IPS-NIHi7 (cell line): Measurements from ENCODE around the gene COPZ2.
A peak's percentile ranks its signal among the peaks of the same experiment; 100 is the strongest.
"Not testable (repeated sequence)": the region's sequence is repeated elsewhere in the genome, so short reads cannot be mapped to it uniquely, and the experiment has no call there.

ENCODE experiments used
- DNase-seq: peaks from one replicate; pipeline ENCODE4 v3.0.0; 2012; ENCODE audit warnings: mixed read lengths; ENCODE audit errors: extremely low spot score

Gene COPZ2, protein sequence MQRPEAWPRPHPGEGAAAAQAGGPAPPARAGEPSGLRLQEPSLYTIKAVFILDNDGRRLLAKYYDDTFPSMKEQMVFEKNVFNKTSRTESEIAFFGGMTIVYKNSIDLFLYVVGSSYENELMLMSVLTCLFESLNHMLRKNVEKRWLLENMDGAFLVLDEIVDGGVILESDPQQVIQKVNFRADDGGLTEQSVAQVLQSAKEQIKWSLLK

DNA sequence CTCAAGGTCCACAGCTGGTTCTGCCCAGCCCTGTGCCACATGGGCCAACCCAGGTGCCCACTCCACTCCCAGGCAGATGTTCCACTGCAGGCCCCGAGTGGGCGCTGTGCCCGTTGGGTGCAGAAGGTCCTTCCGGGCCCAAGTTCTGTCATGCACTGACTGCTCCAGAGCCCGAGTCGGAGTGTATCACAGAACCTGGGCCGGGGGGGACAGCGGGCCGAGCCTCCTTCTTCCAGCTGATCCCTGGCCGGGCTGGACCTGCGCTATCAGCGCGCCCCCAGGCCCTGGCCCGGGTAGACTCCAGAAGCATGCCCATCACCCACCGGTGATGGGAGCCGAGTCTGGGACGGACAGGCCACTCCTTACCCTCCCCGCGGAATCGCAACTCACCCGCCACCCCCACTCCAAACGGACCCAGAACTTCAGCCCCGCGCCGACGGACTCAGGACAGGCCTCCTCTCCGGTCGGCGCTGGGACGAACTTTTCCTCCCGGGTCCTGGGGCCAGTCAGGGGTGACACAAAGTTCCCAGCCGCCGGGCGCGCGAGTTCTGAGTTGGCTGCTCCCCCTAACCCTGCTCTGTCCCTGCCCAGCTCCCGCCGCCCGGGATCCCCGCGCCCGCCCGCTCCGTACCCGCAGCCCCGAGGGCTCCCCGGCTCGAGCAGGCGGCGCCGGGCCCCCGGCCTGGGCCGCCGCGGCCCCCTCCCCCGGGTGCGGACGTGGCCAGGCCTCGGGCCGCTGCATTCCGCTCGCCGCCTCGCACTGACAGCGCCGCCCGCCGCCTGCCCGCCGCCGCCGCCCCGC is at the start of gene COPZ2:
TSS of gene COPZ2 (minus strand) at position 762 of the 802 bp plus-strand sequence. CDS start at position 742, 20 bp downstream.
- DNase-seq = no peak

DNA sequence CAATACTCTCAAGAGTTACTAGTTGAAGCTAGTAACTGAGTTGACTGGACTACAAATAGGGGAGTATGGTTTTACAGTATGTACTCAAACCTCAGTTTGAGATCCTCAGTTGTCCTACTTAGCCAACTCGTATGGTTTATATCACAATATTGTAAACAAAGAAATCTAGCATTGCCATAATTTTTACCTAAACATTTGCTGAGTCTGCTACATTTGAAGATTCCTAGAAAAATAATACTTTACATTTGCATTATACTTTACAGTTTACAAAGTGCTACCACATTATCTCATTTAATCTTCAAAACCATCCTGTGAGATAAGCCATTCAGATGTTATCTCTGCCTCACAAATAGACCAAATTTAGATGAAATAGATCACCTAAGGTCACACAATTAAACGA is 47.3 kb upstream of the COPZ2 start:
- DNase-seq = no peak

DNA sequence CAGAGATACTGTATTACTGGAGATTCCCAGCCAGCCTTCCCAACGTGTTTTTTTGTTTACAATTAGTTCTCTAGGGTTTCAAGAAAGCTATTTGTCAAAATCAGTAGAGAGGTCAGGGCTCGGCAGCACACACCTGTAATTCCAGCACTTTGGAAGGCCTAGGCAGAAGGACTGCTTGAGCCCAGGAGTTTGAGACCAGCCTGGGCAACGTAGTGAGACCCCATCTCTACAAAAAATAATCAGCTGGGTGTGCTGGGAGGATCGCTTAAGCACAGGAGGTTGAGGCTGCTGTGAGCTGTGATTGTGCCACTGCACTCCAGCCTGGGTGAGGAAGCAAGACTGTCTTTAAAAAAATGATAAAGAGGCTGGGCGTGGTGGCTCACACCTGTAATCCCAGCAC is 44.3 kb upstream of the COPZ2 start:
- no peak for DNase-seq

DNA sequence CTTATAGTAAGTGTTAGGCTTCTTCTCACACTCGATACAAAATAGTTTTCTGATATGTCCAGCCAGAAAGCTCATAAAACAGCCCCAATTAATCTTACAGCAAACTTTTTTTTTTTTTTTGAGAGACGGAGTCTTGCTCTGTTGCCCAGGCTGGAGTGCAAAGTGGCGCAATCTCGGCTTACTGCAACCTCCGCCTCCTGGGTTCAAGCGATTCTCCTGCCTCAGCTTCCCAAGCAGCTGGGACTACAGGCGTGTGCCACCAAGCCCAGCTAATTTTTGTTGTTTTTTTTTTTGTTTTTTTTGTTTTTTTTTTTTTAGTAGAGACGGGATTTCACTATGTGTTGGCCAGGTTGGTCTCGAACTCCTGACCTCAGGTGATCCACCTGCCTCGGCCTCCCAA is 39.6 kb upstream of the COPZ2 start:
- DNase-seq = not testable (repeated sequence)

DNA sequence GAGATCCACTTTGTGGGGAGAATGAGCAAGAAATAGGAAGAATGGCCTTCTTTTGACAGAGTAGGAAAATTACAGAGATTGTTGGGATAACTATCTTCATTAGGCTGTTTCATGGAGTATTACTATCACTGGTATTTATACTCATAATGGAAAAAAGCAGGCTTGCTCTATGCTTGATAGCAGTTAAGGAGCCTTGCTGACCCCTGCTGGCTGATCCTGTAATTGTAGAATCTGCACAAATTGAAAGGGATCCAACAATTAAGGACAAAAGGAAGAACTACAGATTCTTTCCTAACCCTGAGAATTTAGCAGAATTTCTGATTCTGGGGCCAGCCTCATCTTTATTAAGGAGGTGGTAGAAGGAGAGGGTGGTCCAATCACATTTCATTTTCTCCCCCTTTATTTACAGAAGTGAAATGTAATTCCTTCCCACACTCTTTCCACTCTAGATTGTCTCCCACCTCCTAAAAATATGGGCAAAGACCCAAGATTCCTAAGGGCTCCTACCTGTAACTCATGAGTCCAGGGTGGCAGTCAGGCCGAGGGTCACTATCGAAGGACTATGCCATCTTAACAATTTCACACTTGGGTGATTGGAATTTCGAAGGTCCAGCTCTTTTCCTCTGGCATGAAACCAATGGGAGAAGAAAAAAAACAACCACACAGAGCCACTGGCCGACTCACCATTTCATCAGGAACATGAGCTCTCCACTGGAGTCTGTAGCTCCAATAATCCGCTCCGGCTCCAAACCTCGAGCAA is 36.9 kb upstream of the COPZ2 start:
- DNase-seq = peak; percentile 49

DNA sequence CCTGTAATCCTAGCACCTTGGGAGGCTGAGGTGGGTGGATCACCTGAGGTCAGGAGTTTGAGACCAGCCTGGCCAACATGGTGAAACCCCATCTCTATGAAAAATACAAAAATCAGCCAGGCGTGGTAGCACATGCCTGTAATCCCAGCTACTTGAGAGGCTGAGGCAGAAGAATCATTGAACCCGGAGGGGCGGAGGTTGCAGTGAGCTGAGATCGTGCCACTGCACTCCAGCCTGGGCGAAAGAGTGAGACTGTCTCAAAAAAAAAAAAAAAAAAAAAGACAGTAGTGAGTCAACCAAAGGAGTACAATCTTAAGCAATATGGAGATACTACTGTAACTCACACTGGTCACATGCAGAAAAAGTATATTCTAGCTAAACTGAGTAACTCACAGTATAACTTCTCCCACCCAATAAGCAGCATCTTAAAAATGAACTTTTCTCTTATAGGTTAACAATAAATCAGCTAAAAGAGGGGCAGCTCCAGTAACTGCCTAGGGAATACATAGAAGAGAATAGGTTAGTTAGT is 36.0 kb upstream of the COPZ2 start:
- DNase-seq = not testable (repeated sequence)

DNA sequence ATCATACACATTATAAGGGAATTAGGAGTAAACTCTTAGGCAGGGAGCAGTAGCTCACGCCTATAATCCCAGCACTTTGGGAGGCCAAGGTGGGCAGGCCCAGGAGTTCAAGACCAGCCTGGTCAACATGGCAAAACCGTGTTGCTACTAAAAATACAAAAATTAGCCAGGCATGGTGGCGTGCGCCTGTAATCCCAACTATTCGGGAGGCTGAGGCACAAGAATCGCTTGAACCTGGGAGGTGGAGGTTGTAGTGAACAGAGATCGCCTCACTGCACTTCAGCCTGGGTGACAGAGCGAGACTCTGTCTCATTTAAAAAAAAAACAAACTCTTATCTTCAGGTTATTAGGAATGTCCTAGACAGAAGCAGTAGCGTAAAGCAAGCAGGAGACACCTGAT is 35.2 kb upstream of the COPZ2 start:
- DNase-seq = not testable (repeated sequence)

DNA sequence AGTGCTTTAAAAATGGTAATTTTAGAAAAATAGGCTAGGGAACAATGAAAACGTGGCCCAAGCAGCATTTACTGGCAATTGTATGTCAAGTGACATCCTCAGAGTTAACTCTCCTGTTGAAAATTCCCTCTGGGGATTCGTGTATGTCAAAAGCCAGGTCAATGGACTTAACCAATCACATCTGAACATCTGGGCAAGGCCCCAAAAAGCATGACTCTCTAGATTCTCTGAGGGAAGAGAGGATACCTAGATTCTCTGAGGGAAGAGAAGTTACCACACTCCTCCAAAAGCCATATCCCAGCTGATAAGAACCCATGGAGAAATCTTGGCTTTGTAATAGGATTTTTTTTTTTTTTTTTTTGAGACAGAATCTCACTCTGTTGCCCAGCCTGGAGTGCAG is 34.1 kb upstream of the COPZ2 start:
- no peak for DNase-seq

DNA sequence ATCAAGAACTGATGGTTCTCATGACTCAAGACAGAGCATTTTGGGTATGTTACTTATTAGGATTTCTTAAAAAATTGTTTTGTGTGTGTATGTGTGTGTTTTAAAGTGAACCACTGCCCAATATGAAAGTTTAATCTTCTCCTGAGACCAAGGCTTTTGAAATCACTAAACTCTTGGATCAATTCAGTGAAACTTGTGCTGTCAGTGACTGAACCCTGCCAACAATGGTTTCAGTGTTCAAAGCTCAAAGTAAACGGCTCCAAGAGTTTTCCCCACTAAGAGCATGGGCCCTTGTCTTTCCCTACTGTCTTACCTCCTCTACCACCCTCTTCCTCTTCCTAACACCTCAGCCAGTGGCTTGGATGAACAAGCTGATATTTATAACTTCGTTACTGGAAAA is 32.6 kb upstream of the COPZ2 start:
- DNase-seq = no peak

DNA sequence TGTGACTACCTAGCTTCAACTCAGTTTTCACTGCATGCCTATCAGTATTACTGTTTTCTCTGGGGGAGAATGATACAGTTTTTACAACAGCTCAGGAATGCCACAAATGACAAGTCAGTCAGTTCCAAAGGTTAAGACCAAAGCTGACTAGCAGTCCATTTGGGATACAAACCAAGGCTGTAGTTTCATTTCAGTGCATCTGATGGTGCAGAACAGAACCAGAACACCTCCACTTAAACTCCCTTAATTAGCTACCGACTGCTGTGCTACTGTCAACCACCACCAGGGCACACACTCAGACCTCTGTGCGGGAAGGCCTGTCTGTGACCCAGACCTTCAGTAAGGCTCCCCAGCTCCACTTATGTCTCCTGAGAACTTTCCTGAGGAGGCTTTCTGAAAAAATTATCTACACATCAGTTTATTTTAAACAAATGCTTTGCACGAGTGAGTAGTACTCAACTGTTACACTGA is 30.9 kb upstream of the COPZ2 start:
- DNase-seq = peak; percentile 60

DNA sequence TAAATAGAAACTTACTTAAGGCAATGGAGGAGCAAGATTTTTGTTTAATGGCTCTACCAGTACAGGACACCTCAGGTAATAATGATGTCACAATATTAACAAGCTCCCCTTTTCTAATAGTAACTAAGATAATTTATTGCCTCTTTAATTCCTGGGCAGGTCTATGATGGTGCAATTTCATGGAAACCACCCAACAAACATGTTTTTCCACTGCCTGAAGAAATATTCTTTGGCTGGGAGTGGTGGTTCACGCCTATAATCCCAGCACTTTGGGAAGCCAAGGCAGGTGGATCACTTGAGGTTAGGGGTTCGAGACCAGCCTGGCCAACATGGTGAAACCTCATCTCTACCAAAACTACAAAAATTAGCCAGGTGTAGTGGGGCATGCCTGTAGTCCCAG is 30.2 kb upstream of the COPZ2 start:
- DNase-seq = not testable (repeated sequence)

DNA sequence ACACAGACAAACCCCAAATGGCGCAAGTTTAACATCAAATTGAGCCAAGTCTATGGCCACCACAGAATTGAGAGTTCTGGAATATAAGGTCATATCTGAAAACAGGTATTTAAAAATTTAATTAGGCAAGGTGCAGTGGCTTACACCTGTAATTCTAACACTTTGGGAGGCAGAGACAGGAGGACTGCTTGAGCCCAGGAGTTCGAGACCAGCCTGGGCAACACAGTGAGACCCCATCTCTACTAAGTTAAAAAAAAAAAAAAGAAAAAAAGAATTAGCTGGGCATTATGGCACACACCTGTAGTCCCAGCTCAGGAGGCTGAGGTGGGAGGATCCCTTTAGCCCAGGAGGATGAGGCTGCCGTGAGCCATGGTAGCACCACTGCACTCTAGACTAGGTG is 29.6 kb upstream of the COPZ2 start:
- DNase-seq = no peak

DNA sequence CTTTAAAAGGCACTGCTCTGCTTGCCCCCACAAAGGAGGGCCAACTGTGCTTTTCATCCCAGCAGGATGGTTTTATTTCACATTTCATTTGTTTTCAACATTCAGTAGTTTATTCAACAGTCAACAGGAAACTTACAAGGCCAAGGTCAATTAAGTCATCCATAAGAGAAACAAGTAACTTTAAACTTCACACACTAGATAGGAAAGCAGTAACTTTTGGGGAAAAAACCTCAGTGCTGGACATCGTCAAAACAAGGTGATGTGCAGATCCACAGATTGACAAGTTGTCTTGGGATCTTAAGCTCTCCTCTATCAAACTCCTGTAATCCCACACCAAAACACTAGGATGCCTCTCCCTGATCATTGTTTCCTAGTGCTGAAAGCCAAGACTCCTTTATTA is 29.1 kb upstream of the COPZ2 start:
- no peak for DNase-seq

DNA sequence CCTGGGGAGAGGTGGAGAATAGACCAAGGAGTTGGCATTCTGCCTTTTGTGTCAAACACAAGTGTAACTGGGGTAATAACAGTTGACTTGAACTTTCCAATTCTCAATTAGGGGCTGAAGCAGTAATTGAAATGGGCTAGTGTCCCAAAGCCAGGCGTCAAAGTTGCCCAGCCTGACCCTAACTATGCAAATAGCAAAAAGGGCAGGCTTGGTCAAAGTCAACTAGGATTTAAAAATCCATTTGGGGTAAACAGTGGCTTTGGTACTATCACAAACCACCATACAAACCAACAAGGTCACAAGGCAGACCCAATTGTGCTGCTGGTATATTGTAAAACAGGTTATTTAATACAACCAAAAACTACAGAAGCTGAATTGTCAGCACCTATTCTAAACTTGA is 28.6 kb upstream of the COPZ2 start:
- DNase-seq = no peak

DNA sequence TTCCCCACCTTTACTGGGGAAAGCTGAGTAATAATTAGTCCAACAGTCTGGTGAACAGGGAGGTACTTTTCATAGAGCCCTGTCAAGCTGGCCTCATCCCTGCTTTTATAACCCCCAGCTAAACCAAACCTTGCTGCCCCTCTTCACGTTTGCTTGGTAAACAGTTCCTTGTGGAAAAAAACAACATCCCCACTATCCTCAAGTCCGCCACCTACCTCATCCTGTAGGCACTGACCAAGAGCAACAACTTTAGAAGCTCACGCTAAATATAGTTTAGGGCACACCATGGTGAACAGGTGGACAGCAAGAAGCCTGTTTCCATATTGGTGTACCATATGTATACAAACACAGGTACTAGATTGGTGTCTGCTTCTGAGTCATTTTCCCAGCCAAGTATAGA is 27.0 kb upstream of the COPZ2 start:
- DNase-seq = no peak

DNA sequence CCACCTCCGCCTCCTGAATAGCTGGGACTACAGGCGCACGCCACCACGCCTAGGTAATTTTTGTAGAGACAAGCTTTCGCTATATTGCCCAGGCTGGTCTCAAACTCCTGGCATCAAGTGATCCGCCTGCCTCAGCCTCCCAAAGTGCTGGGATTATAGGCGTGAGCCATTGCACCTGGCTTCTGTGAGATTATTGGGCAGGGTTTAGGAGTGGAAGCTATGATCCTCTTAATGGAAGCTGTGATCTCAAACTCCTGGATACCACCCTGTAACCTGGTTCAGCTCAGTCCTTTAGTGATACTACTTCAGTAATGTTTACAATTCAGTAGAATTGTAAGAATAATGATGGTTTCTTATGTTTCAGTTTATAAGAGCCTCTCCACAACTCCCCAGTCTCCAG is 24.7 kb upstream of the COPZ2 start:
- no peak for DNase-seq

DNA sequence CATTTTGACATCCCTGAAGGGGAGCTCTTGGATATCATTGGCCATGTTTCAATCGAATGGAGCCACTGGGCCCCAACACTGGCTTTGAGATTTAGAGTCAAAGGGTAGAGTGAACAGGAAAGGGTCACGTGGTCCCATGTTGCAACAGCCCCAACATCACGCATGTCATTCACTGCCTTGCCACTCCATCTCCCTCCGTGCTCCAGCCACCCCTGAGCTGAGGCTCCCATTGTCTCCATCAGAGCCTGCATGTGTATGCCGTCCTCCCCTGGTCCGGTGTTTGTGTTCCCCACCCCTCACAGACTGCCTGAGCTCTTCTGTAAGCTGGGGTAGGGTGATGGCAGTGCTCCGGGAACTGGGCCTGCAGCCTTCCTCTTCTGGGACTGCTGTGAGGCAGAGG is 22.7 kb upstream of the COPZ2 start:
- DNase-seq = no peak

DNA sequence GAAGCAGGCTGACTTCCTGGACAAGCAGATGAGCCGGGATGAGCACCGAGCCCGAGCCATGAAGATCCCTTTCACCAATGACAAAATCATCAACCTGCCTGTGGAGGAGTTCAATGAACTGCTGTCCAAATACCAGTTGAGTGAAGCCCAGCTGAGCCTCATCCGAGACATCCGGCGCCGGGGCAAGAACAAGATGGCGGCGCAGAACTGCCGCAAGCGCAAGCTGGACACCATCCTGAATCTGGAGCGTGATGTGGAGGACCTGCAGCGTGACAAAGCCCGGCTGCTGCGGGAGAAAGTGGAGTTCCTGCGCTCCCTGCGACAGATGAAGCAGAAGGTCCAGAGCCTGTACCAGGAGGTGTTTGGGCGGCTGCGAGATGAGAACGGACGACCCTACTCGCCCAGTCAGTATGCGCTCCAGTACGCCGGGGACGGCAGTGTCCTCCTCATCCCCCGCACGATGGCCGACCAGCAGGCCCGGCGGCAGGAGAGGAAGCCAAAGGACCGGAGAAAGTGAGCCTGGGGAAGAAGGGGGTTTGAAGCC is 21.6 kb upstream of the COPZ2 start:
- DNase-seq = no peak

DNA sequence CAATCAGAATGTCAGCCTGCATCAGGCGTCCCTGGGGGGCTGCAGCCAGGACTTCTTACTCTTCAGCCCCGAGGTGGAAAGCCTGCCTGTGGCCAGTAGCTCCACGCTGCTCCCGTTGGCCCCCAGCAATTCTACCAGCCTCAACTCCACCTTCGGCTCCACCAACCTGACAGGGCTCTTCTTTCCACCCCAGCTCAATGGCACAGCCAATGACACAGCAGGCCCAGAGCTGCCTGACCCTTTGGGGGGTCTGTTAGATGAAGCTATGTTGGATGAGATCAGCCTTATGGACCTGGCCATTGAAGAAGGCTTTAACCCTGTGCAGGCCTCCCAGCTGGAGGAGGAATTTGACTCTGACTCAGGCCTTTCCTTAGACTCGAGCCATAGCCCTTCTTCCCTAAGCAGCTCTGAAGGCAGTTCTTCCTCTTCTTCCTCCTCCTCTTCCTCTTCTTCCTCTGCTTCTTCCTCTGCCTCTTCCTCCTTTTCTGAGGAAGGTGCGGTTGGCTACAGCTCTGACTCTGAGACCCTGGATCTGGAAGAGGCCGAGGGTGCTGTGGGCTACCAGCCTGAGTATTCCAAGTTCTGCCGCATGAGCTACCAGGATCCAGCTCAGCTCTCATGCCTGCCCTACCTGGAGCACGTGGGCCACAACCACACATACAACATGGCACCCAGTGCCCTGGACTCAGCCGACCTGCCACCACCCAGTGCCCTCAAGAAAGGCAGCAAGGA is 21.0 kb upstream of the COPZ2 start:
- no peak for DNase-seq

DNA sequence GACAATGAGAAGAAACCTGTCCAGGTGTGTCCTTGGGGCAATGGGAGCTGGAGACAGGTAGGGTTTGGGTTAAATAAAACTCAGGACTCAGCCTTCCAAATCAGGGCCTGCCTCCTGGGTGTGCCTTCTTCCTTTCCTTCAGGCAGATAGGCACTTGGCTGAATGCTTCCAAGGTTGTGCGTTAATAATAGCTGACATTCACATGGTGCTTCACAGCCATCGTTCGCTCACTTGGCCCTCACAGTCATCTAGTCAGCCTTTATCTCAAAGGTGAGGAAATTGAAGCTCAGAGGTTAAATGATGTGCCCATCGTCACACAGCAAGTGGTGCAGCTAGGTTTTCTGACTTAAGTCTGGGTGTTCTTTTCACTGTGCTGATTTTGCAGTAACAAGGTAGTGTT is 20.0 kb upstream of the COPZ2 start:
- no peak for DNase-seq

DNA sequence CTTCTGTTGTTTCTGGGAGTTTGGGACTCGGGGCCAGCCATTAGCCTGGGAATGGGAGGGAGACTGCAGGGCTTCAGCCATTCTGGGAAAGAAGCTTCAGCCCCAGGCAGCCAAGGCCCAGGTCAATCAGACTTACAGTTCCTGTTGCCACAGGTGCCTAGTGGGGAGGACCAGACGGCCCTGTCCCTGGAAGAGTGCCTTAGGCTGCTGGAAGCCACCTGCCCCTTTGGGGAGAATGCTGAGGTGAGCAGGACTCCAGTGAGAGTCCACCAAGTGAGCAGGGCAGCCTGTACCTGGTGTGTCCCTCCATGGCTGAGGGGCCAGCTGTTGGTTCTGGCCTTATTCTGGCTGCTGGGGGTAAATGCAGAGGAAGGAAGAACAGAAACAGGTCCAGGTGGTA is 19.3 kb upstream of the COPZ2 start:
- DNase-seq = no peak
